Activated CD4-positive, alpha-beta T cell treated with anti-CD3 and anti-CD28 coated beads, Interleukin-2, amount 50 U/mL, for 4 hours (primary cell): ENCODE measurements around the gene PIGN.
"Not testable (repeated sequence)": the region's sequence is repeated elsewhere in the genome, so short reads cannot be mapped to it uniquely, and the experiment has no call there.

ENCODE experiments used
- DNase-seq, 2 experiments: peaks; one replicate each; pipeline ENCODE4 v3.0.0-alpha.2; 2020

PIGN gene

DNA sequence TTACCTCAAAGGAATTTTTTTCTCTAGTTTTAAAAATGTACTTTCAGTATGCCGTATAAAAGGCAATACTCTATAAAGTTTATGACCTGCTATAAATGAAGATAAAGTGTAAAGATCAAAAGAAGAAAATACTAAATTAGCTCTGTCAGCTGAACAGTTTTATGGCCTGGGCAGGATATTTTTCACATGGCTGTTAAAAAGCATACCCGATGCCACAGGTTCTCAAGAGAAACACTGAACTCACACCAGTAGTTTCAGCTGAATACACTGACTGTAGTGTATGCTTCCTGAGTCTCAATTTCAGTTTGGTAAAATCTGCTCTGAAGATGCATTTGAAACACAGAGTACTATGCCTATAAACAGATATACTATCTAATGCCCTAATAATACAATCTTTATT lies 126.0 kb downstream of the PIGN start:
- DNase-seq, result no peak

DNA sequence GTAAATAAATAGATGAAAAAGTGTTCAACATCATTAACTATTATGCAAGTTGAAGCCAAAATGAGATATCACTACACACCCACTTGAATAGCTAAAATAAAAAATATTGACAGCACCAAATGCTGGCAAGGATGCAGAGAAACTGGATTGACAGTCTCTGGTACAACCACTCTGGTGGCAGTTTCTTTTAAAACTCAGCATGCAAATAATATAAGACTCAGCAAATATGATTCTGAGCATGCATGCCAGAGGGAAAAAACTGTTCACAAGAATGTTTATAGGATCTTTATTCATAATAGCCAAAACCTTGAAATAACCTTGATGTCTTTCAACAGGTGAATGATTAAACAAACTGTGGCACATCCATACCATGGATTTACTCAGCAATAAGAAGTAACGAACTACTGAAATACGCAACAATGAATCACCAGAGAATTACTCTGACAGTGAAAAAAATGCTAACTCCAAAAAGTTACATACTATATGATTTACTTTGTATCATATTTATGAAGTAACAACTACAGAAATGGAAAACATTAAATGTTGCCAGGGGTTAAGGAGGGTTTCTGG lies 131.8 kb downstream of the PIGN start:
- DNase-seq, result no peak

GRCh38 chr18:62048279-62048678 lies 138.6 kb downstream of the PIGN start:
- no peak for DNase-seq

DNA sequence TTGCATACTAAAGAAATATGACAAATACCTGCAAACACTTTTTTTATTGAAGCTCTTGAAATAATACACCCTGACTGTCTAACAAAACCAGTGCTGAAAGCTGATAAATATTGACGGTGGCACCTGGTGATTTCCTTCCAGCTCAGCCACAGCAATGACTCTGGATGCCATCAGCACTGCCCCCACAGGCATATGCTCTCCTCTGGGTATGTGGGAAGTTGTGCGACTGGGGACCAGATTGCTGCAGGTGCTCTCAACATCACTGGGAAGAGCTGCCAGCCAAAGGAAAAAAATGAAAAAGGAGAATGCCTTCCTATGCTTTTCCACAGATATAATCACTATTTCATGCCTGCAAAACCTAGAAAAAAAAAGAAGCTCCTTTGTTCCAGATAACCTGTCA lies 141.5 kb downstream of the PIGN start:
- no peak for DNase-seq

GRCh38 chr18:62044490-62045000 lies 142.3 kb downstream of the PIGN start:
- no peak for DNase-seq

GRCh38 chr18:62037989-62038778 lies 148.7 kb downstream of the PIGN start:
- DNase-seq, result no peak

- no peak for DNase-seq
Measured at GRCh38 chr18:62037012-62037742, 149.7 kb downstream of the PIGN start.

DNA sequence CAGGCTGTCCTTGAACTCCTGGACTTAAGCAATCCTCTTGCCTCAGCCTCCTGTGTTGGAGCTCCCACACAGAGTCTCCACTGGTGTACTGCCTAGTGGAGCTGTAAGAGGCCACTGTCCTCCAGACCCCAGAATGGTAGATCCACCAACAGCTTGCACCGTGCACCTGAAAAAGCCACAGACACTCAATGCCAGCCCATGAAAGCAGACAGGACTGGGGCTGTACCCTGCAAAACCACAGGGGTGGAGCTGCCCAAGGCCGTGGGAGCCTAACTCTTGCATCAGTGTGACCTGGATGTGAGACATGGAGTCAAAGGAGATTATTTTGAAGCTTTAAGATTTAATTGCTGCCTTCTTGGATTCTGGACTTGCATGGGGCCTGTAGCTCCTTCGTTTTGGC lies 152.6 kb downstream of the PIGN start:
- DNase-seq, result not testable (repeated sequence)

DNA sequence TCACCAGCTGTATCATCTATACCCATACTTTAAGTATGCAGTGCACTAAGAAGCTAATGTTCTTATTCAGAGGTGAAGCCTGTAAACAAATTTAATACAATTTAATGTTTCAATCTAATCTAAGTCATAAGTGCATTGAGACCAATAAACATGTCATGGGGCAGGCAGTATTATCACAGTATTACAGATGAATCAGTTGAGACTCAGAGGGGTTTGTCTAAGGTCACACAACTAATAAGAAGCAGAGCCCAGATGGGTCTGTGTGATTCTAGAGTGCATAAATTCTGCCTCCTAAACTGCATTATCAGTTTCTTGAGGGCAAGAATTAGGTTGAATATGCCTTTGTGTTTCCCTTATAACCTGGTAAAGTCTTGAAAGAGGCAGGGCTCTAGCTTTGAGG lies 153.1 kb downstream of the PIGN start:
- no peak for DNase-seq

- DNase-seq, result no peak
Measured at GRCh38 chr18:62033207-62033606, 153.6 kb downstream of the PIGN start.

- no peak for DNase-seq
Measured at GRCh38 chr18:62030091-62030985, 156.5 kb downstream of the PIGN start.

DNA sequence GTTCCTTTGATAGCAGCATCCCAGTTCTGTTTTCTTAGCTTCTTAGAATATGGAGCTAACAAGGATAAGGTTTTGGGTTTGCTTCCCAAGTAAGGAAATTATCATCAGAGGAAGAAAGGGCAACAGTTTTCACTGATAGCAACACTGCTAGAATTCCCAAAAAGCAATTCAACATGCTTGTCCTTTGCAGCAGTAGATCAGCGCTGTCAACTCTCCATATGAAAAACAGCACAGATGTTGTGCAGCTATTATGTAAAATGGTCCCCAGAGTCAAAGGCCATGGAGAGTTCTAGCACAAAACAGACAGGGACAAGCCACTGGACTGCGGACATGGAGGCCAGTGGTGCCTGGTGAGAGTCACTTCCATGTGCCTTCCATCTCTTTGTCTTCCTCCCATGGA lies 158.1 kb downstream of the PIGN start:
- no peak for DNase-seq

GRCh38 chr18:62027914-62028520 lies 158.8 kb downstream of the PIGN start:
- no peak for DNase-seq

DNA sequence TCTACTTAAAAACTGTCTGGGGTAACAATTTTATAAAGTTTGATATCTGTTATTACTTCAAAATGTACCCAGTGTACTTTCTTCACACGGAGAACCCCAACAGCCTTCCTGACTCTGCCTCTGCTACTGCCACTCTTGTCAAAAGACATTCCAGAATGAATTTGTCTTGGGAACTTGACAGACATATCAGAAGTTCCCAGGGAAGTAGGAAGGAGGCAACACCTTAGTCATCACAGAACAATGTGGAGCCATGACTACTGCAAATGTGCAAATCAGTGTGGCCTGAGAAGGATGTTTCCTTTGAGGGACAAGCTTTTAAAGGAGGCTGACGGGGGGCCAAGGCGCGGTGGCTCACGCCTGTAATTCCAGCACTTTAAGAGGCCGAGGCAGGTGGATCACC lies 160.3 kb downstream of the PIGN start:
- DNase-seq, result no peak

- DNase-seq, result no peak
Measured at GRCh38 chr18:62024983-62025382, 161.9 kb downstream of the PIGN start.

DNA sequence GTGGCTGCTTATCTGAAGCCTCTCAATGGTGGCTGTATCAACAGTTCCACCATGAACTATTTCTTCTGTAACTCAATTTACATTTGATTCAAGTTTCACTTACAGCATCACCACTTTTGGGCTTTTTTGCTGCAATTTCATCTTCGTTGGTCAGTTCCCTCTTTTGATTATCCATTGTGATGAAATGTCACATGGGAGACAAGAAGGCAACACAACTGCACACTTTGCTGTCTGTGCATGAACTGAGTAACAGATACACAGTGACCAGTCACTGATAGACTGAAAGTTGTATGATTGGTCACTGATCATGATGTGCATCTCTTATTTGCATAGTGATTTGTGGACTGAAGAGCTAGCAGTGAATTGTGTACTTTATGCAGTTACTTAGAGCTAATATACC lies 163.3 kb downstream of the PIGN start:
- DNase-seq, result no peak

DNA sequence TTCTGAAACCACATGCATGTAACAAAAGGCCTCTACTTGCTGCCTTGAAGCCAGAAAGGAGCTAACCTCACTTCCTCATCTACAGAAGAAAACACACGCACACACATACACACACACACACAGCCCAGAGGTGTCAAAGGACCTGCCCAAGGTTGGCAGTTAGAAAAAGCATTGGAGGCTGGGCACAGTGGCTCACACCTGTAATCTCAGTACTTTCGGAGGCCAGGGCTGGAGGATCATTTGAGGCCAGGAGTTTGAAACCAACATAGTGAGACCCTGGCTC lies 168.2 kb downstream of the PIGN start:
- no peak for DNase-seq

DNA sequence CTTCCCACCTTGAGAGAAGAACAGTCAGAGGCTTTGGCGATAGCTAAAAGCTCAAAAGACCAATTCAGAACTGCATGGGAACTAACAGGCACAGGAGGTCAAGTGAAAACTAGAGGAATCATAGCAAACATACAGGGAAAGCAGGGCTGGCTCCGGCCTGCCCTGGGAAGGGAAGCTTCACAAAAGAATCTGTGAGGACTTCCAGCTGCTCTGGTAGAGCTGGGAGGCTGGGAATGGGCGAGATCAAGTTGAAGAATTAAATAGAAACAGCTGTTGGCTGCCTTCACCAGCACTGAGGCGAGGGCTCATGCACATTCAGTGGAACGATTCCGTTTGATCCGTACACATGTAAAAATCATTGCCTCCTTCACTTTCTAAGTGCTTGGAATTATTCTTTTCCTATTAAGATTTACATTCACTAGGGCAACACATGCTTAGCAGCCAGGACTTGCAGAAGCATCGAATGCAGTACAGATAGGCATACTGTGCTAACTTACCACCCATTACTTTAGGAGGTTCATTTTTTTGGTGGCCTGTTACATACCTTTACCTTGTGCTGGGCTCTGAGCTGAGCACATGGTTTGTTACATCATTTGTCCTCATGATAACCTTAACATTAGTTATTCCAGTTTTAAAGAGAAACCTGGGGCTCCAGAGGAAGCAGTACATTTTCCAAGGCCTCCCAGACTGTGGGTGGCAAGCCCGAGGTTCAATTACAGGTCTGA lies 168.7 kb downstream of the PIGN start:
- DNase-seq, result no peak

GRCh38 chr18:62017618-62018017 lies 169.2 kb downstream of the PIGN start:
- DNase-seq, result no peak

- no peak for DNase-seq
Measured at GRCh38 chr18:62011416-62011815, 175.4 kb downstream of the PIGN start.

DNA sequence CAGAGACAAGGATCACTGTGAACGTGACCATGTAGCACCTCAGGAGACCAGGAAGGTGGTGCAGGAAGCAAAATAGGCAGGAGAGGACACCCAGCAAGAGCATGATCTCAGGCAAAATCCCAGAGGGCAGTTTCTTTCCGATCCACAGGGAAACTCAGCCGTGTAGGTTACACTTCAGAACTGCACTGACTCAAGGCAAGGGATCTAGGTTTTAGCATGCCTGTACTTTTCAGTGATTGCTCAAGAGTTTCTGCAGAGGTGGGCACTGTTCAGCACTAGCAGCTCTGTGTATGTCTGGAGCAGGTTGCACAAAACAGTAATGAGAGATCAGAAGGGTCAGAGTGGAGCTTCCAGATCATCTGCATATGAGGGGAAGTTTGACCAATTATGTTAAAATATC lies 177.3 kb downstream of the PIGN start:
- no peak for DNase-seq

DNA sequence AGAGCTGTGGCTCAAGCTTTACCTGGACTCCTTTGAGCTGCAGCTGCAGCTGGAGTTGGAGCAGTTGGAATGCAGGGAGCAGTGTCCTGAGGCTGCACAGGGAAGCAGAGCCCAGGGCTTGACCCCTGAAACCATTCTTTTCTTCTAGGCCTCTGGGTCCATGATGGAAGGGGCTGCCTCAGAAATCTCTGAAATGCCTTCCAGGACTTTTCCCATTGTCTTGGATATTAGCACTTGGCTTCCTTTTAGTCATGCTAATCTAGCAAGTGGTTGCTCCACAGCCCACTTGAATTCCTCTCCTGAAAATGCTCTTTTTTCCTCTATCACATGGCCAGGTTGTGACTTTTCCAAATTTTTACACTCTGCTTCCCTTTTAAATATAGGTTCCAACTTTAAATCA lies 185.5 kb downstream of the PIGN start:
- DNase-seq, result no peak
